GM21390 (cell line): ENCODE measurements around the gene ADNP2.

Experiments used
- ATAC-seq: cut with Tn5 transposase; IDR thresholded peaks from one replicate; pipeline ENCODE4 v1.9.1; 2021; ENCODE audit not compliant: unreplicated experiment

The ADNP2 gene

DNA sequence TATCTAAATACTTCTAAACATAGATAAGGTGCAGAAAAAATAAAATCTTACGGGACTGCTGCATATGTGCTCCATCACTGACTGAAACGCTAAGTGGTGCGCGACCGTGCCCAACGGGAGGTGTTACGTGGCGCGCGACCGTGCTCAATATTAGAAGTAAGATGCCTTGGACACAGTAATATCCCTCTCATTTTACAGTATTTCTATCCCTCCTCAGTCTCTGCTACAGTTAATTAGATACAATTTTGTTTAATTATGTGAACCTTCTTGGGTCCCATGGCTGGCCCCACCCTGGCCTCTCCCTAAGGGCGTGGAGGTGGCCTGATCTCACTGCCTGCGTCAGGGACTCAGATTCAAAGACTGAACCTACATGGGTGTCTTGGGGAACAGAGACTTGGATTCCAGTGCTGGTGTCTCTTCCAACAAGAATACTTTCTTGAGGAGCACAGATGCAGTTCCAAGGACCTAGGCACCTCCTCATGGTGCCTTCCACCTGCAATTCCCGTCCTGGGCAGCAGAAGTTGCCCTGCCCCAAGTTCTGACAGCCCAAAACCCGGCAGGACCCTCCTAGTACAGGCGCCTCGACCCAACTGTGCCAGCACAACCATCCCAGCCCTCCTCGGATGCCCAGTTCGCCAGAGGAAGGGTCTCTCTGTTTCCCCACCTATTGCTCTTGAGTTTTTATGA is 79.0 kb downstream of the ADNP2 start:
- no peak for ATAC-seq

DNA sequence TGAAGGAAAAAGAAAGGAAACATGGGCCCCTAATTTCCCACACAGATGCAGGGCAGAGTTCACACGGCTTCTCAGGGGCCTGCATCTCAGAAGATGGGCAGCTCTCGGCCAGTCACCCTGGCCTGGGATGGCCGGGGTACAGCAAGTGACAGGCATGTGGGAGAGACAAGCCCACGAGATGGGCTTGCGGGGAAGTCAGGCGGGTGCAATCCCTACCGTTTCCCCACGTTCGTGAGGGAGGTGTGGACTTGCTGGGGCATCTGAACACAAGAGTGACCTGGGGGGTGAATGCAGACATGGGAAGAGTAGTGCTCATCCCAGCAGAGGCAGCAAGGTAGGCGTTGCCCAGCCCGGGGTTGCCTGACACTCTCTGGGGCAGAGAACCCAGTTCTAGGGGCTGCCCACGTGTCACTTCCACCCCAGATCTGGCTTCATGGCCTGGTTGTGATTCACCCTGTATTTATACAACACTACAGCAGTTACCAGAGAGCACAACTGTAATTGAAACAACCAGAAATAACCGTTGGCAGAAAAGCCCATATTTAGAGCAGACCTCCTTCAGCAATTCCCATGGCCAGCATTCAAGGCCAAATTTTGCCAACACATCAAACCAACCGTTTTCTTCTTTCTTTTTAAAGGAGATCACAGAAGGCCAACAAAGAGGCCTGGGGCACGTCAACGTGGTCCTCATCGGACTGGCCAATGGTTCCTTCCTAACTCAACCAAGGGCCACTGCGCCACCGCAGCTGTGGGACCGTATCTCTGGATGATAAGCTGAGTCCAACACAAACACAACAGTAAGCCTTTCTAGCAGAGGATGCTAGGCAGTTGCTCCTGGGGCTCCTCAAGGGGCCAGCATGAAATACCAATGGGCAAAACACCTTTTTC is 79.8 kb downstream of the ADNP2 start:
- ATAC-seq, result no peak

DNA sequence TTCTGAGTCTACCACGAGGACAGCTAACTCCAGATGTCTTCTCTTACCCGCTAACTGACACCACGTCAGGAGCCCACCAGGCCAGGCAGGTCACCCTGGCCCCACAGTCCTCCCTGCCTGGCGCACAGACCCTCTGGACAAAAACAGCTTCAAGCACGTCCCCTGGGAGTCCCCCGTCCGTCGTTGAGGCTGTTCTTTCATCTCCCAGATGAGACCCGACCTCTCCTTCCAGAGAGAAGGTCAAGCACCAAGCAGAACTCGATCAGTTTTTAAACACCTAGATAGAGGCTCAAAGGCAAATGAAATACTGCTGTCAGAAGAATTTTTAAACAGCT is 80.4 kb downstream of the ADNP2 start:
- ATAC-seq, result no peak
